Muscle of back (tissue), 13 donors: ENCODE data around the gene TSBP1. TPM values are rescaled to one million over a fixed set of nuclear protein-coding genes. Genes with fewer than 3 reads are reported as not detected.

ENCODE experiments used
- DNase-seq, 3 donors: peaks; one replicate each; pipeline versions ENCODE4 v3.0.0 to v3.0.0-alpha.2; 2013
- long read RNA-seq, 9 donors: transcript quantifications; one replicate each; lab custom pipeline, GENCODE V29; 2026
- polyA plus RNA-seq, 10 donors: library from polyadenylated mRNA; unstranded; fragments of 120-200 nt; gene quantifications; one replicate each; pipeline ENCODE4 v1.2.1, GENCODE V29; 2013; ENCODE audit not compliant: insufficient read length in 10 of 10

TSBP1 gene
- polyA plus RNA-seq, result under 1 TPM in 1 of 10 donors, not detected in 9; 0.45 TPM
- long read RNA-seq, donor 1, result 0 reads
- long read RNA-seq, donor 2, result 0 reads
- long read RNA-seq, donor 3, result 0 reads
- long read RNA-seq, donor 4, result 0 reads
- long read RNA-seq, donor 5, result 0 reads
- long read RNA-seq, donor 6, result 0 reads
- long read RNA-seq, donor 7, result 0 reads
- long read RNA-seq, donor 8, result 0 reads
- long read RNA-seq, donor 9, result 0 reads

- no peak for DNase-seq
These were observed at the start of gene TSBP1 for GRCh38 chr6:32371803-32372202. TSS of gene TSBP1 (minus strand) at chr6:32371903. CDS start at chr6:32371706, 197 bp downstream.

GRCh38 chr6:32416036-32416435 is 44.3 kb upstream of the TSBP1 start:
- DNase-seq, result peak in 1 of 3 donors; percentile 59

- DNase-seq, result peak; percentile 61 to 78 (median 63)
These were observed 43.9 kb upstream of the TSBP1 start for GRCh38 chr6:32415521-32416019.

GRCh38 chr6:32413427-32414047 is 41.8 kb upstream of the TSBP1 start:
- DNase-seq, result peak; percentile 53 to 84 (median 78)

- DNase-seq, result no peak
These were observed 40.0 kb upstream of the TSBP1 start for GRCh38 chr6:32411566-32412327.

GRCh38 chr6:32410906-32411305 is 39.2 kb upstream of the TSBP1 start:
- DNase-seq, result no peak

GRCh38 chr6:32406857-32407256 is 35.2 kb upstream of the TSBP1 start, which contains the start of gene BTNL2:
TSS of gene BTNL2 (minus strand) at chr6:32407181. CDS start at chr6:32407123, 58 bp downstream.
- DNase-seq, result no peak

- DNase-seq, result no peak
These were observed 34.5 kb upstream of the TSBP1 start for GRCh38 chr6:32406197-32406596.

GRCh38 chr6:32405656-32406055 is 34.0 kb upstream of the TSBP1 start:
- no peak for DNase-seq

- DNase-seq, result no peak
These were observed 31.1 kb upstream of the TSBP1 start for GRCh38 chr6:32402812-32403211.

GRCh38 chr6:32401284-32401963 is 29.7 kb upstream of the TSBP1 start:
- no peak for DNase-seq

- no peak for DNase-seq
These were observed 25.7 kb upstream of the TSBP1 start for GRCh38 chr6:32397252-32397920.

GRCh38 chr6:32396028-32396427 is 24.3 kb upstream of the TSBP1 start:
- no peak for DNase-seq

GRCh38 chr6:32393665-32394420 is 22.1 kb upstream of the TSBP1 start:
- DNase-seq, result peak; percentile 38 to 77 (median 64)

GRCh38 chr6:32391505-32391904 is 19.8 kb upstream of the TSBP1 start:
- no peak for DNase-seq

GRCh38 chr6:32387589-32388340 is 16.1 kb upstream of the TSBP1 start:
- DNase-seq, result no peak

- DNase-seq, result no peak
These were observed 14.3 kb upstream of the TSBP1 start for GRCh38 chr6:32386040-32386439.

GRCh38 chr6:32382757-32383420 is 11.2 kb upstream of the TSBP1 start:
- no peak for DNase-seq

- no peak for DNase-seq
These were observed 7.8 kb upstream of the TSBP1 start for GRCh38 chr6:32379545-32379944.
